HG02642 (cell line): ENCODE measurements around the gene PRKX.
"Not testable (repeated sequence)": the region's sequence is repeated elsewhere in the genome, so short reads cannot be mapped to it uniquely, and the experiment has no call there.

ENCODE experiments used
- ATAC-seq: cut with Tn5 transposase; IDR thresholded peaks from one replicate; pipeline ENCODE4 v1.9.1; 2021; ENCODE audit warnings: mild to moderate bottlenecking; ENCODE audit not compliant: unreplicated experiment, poor library complexity

Gene PRKX

DNA sequence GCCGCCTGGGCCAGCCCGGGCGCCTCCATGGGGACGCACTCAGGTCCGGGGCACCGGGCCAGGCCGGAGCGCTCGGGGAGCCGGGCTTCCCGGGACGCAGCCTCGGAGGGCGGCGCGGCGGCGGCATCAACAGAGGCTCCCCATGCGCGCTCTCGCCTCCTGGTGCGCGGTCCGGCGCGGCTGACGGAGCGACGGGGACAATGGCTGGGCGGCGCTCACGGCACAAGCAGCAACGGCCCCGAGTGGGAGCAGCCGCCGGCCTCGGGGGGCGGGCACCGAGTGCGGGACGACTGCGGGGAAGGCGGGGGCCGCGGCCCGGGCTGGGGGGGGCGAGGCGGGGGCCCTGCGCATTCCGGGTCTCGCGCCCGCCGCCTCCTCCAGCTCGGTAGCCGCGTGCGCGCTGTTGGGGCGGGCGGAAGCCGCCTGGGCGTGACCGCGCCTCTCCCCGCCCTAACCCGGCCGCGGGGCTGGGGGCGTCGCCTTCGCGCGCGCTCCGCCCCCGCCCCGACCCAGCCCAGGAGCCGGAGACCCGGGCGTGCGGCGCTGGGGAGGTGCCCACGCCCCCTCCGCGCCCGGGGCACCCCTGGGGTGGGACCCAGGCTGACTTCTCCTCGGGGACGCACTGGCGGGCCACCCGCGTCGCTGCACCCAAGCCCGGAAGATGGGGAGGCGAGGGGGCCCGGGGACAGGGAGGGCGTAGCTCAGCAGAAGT lies at the start of gene PRKX:
PRKX (minus strand) TSS at position 425 of the 712 bp plus-strand sequence; CDS start at position 29, 396 bp downstream.
- ATAC-seq: peak; percentile 80

DNA sequence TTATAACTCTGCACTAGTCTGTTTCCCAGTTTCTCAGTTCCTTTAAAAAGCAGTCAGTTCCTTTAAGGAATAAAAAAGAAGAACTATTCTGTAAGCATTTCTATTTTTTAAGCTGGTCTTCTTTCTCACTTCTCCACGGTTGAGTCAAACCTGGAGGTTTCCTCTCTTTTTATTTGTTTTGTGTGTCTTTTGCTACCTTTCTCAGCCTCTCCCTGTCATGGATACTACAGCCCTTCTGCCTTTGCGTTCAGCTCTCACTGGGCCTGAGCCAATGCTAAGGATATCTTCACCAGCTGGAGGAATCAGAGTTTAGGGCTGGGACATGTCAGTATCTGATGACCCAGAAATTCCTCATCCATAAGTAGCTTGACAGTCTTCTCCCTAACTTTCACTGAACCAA lies 49.7 kb upstream of the PRKX start:
- no peak for ATAC-seq

DNA sequence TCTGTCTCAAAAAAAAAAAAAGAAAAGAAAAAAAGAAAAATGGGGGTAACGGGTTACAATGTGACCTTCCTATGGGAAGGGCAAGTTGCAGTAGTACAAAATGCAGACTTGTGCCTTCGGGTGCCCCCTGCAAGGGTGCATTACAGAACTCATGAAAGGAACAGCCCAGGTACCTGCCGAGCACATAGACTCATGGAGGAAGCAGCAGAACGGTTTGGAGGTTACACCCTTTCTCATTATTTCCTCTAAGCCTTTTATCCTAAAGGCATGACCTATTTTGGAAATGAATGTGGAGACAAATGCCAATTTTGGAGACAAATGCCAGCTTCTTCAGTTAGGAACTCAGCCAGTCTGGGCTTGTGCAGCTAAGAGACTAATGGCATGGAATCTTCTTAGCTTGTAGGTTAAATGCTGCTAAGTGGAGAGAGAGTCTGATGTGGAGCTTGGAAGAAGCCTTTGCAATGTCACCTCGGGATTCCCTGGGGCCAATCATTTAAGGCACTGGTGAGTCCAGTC lies 44.1 kb upstream of the PRKX start:
- no peak for ATAC-seq

DNA sequence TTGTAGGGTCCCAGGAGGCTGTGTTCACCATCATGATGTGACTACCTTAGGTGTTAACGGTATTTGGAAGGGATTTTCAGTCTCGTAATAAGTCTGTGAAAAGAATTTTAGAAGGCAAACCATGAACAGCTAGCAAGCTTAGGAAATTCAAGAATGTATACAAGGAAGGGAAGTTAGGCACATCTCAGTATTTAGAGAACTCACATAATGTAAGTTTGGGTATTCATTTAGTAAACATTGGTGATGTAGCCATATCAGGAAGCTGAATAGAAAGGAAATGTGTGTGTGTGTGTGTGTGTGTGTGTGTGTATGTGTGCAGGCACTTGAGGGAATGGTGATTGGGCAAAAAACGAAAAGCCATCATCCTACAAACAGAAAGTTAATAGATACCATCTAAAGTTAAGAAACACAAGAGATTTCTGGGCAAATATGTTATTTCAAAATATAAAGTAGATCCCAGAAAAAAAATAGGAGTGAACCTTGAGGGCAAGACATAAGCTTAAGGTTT lies 34.7 kb upstream of the PRKX start:
- no peak for ATAC-seq

DNA sequence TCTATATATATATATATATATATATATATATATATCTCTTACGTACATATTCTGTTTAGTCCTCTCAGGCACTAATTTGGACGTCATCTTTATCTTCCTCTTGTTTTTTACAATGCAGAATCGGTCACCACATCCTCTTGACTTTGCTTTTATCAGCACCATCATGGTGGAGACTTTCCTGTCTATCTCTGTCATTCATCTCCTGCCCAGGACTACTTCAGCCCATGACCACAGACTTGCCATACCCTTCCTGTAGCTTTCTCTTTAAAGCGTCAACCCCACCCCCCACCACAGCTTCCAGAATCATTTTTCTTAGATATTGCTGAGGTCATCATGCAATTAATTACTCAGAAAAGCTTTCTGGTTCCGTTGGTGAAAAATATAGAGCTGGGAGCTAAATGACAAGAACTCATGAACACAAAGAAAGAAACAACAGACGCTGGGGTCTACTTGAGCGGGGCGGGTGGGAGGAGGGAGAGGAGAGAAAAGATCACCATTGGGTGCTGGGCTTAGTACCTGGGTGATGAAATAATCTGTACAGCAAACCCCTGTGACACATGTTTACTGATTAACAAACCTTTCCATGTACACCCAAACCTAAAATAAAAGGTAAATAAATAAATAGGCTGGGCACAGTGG lies 30.5 kb upstream of the PRKX start:
- no peak for ATAC-seq

DNA sequence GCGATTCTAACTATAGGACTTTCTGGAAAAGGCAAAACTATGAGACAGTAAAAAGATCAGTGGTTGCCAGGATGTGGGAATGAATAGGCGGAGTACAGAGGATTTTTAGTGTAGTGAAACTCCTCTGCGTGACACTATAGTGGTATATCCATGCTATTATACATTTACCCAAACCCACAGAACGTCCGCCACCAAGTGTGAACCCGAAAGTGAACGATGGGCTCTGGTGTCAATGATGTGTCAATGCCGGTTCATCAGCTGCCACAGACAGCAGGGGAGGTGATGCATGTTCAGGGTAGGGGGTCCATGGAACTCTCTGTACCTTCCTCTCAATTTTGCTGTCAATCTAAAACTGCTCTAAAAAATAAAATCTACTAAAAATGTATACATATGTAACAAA lies 27.5 kb upstream of the PRKX start:
- not testable (repeated sequence) for ATAC-seq

DNA sequence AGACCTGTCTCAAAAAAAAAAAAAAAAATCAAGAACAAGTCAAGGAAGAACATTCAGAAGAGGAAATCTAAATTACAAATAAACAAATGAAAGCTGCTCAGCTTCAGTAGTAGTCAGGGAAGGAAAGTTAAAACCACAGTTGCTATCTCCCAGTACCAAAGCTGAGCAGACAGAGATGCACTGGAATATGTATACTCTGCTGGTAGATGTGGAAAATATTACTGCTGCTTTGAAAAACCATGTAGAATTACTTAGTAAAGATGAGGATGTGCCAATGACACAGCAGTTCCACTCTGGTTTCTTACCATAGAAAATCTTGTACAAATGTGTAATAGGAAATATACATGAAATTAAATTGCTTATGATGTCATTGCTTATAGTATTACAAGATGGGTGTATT lies 25.1 kb upstream of the PRKX start:
- ATAC-seq: no peak

DNA sequence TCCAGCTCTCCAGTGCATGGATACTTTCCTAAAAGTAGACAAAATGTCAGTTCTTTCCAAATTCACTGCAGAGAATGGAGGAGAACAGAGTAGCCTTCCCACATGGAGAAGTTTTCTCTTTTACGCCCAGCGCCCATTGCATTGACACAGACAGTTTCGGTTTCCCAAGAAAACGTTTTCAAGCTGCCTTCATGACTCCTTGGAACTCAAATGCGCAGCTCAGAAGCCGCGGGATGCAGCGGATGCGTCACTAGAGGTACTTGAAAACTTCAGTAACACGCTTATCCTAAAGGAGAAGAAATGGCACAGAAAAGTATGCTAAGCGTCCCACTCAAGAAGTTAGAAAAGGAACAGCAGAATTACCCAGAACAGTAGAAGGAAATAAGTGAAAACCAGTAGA lies 23.1 kb upstream of the PRKX start:
- not testable (repeated sequence) for ATAC-seq

DNA sequence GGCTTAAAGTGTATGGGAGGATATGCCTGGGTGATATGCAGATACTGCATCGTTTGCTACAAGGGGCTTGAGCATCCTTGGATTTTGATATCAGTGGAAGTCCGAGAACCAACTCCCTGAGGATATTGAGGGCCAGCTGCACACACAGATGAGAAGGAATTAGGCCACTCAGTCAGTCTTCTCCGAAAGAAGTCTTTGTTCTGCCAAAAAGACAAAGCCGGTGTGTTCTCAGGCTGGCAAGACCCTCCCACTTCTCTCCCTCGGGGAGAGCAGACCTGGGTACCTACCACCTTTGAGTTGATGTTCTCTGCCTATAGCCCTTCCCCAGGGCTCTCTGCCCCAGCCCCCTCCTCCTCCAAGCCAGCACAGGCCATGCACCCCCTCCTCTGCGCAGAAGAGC lies 22.4 kb upstream of the PRKX start:
- not testable (repeated sequence) for ATAC-seq

DNA sequence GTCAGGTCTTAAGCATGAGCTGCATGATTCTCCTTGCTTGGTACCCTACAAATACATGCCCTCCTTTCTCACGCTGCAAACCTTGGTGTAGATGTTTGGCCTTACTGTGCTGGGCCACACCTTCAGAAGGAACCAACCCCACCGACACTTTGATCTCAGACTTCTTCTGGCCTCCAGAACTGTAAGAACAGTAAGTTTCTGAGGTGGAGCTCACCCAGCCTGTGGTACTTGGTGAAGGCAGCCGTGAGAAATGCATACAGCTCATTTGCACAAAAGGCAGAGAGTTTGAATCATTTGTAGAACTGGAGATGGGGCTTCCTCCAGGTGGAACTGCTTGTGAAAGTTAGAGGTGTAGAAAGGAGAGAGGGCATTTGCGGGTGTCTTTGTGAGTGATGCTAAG lies 21.0 kb upstream of the PRKX start:
- not testable (repeated sequence) for ATAC-seq

DNA sequence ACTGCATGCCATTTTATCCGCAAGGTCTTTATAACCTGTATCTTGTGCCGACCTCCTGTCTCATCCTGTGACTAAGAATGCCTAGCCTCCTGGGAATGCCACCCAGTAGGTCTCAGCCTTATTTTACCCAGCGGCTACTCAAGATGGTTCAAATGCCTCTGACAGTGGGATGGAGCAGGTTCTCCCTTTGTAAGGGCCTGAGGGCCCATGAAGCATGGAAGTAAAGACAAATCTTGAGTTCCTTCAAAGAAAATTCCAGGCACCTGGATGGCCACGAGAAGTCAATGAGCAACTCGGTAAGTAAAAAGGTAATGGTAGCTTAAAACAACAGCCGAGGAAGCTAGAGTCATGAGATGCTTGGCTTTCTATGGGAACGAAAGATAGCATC lies 19.6 kb upstream of the PRKX start:
- ATAC-seq: no peak

DNA sequence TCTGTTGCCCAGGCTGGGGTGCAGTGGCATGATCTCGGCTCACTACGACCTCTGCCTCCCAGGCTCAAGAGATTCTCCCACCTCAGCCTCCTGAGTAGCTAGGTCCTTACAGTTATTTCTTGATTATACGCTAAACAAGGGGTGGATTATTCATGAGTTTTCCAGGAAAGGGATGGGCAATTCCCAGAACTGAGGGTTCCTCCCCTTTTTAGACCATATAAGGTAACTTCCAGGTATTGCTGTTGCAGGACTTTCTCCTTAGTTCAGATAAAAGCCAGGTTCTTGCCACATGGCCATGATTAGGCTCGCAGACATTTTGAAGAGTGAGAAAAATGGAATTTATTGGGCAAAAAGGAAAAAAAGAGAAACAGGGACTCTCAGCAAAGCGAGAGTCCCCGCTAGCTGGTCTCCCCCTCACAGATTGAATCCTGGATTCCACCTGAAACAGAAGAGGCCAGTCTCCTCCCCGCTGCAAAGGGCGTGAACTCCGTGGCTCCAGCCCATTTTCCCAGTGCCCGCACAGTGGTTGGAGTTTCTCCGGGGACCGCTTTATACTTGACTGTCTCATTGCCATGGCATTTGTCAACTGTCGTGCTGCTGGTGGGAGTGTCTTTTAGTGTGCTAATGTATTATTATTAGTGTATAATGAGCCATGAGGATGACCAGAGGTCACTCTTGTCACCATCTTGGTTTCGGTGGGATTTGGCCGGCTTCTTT lies 19.0 kb upstream of the PRKX start:
- not testable (repeated sequence) for ATAC-seq

DNA sequence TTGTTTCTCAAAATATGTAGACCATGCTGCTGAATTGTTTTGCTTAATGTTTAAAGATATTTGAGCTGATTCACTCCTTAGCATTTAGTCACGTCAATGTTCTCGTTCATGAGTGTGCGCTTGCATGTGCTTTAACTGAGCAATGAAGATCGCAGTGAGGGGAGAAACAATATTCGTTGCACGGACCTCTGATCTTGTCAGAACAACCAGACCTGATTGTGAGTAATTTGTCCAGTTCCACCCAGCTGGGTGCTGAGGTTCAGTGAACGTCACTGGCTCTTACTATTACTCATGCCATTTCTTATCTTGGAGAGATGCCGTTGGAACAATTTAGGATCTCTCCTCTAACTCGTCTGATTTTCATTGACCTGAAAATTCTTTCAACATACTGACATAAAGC lies 15.0 kb upstream of the PRKX start:
- ATAC-seq: no peak

DNA sequence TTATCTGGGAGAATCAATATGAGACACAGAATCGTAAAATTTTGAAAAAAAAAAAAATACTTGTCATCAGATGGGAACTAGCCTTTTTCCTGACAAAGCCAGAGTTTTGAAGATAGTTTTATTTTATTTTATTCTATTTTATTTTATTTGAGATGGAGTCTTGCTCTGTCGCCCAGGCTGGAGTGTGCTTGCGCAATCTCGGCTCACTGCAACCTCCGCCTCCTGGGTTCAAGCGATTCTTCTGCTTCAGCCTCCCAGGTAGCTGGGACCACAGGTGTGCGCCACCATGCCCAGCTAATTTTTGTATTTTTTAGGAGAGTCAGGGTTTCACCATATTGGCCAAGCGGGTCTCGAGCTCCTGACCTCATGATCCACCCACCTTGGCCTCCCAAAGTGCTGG lies 10.0 kb upstream of the PRKX start:
- not testable (repeated sequence) for ATAC-seq

DNA sequence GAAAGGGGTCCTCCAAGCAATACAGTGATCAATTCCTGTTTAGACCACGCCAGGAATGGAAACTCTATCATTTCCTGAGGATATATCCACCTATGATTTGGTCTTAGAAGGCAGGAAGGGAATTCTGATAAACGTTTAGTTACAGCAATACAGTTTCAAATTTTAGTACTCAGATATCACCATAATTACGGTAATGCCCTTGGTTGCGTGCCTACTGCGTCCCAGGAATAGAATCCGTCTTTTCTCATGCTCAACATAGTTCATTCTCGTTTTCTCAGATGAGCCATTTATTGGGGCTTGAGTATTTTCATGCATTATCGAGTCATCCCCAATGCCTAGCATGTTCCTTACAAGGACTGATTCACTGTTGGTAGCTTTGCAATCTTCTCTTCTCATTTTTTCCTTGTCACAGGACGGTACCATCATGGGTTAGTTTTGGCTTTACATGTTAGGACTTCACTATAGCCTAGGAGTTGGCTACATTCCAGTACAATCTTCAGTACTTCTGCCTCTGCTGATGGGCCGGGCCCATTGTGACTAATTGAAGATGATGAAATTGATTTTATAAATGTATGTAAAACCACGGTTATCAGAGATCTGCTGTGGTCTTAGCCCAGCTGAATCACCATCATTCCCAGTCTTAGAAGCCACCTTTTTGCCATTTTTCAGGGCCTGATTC lies 4.4 kb upstream of the PRKX start:
- ATAC-seq: no peak

DNA sequence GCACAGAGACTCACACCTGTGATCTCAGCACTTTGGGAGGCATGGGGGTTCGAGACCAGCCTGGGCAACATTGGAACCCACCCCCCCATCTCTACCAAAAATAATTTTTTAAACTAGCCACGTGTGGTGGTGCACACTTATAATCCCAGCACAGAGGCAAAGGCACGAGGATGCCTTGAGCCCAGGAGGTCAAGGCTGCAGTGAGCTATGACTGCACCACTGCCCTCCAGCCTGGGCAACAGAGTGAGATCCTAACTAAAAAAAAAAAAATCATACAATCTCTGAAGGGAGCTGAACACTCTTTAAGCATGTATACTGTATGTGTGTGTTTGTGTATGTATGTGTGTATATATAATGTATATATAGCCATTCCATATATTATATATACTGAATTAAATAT lies 2.5 kb upstream of the PRKX start:
- no peak for ATAC-seq

DNA sequence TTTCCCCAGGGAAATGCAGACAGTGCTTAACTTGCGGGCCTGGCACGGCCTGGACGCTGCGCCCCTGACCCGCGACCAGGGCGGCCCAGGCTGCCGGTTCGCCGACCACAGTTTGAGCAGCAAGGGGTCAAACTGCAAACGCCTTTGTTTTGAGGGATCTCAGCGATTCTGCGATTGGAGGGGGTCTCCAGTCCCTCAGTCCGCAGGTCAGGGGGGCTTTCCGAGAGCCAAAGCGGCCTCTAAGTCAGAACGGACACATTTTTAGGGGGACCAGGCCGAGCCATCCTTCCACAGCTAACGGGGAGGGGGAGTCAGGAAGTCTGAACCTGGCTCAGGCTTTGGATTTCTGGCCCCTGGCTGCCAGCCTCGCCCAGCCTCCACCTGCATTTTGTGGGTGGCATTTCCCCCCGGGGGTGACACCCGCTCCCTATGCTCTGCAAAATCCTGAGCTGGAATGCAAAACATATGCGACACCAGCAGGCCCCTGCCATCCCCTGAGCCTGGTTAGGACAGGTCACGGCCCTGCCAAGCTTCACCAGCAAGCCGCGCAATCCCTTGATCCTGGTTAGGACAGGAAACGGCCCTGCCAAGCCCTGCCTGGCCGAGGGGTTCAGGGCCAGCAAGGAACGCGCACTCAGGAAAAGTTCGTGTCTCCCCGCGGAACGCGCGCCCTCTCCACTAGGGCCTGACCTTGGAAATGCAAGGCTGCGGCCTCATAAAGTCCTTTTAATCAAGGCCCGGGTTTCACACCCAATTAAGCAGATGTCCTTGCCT lies 1.4 kb upstream of the PRKX start:
- ATAC-seq: not testable (repeated sequence)

DNA sequence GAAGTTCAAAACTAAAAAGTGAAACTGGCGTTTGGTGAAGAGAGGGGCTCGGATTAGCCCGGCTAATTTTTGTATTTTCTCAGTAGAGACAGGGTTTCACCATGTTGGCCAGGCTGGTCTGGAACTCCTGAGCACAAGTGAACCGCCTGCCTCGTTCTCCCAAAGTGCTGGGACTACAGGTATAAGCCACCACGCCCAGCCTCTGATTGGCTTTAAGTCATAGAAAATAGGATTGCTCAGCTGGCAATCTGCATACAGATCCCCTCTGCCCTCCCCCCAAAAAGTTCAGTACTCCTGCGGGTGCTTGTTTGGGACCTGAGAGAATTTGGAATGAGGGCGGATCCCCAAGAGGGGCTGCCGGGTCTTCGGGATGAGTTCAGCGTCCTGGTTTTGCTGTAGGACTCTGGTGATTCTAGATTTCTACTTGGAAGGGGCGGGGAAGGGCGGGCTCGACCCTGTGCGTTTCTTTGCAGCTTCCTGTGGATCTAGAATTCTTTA lies 537 bp upstream of the PRKX start:
- ATAC-seq: no peak

DNA sequence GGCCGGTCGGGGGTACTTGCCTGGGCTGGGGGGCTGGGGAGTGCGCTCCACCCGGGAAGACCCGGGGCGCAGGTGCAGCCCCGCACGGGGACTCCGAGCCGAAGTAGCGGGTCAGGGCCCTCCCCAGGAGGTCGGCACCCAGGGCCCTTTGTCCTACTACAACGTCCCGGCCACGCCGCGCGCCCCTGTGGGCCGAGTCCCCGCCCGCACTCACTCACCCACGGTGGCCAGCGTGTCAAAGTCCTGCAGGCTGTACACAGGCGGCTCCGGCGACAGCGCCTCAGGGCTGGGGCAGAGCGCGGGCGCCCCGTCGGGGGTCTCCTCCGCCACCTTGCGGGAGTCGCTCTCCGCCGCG lies 602 bp downstream of the PRKX start:
- peak; percentile 28 for ATAC-seq
